C4-2B (cell line): ENCODE data around the gene DNAJC5.

Experiments
- CTCF ChIP-seq: fragments of 450-650 bp; conservative IDR thresholded peaks from 2 replicates; pipeline ENCODE4 v1.5.1; 2017; ENCODE audit warnings: mild to moderate bottlenecking
- ZFX ChIP-seq: fragments of 450-650 bp; IDR thresholded peaks from 2 replicates; pipeline ENCODE4 v1.6.1; 2017

- TF ChIP-seq CTCF: no peak
- TF ChIP-seq ZFX: no peak
These were observed 8.9 kb upstream of the DNAJC5 start for GRCh38 chr20:63886054-63886419.
